ENCODE data around the gene DHRS3. TPM values are rescaled to one million over a fixed set of nuclear protein-coding genes. Genes with fewer than 3 reads are reported as not detected.

Gene DHRS3
- total RNA-seq, 1 donor from 2014 or later = 31.9 TPM

DNA sequence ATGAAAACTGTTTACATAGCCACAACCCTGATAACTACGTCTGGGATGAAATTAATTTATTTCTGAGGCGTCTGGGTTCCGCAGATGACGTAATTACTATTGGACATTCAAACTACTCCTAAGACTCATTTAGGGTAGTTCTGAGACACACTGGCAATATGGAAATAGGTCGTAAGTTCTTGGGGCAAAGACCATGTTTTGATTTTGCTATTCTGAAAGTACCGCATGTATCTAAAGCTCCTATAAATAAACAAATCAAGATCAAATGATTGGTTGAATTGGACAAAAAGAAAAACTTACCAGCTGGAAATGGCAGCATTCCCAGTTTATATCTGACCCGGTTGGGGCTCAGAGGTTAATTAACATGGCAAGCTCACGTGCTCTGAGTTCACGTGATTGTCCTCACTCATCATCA is 74.3 kb downstream of the DHRS3 start:
- no peak for DNase-seq (ENCODE audit: low spot score)
- Mint-ChIP-seq H3K36me3 (ENCODE audit: low read depth) (no peaks in the 10 kb centered on the region), H3K4me1 (ENCODE audit: low read depth) (peaks cover 39% of the 10 kb centered on the region), H3K27me3 (ENCODE audit: low read depth) (peaks cover 2% of the 10 kb centered on the region), H3K4me3 (ENCODE audit: unreplicated experiment) (no peak overlapping the region), H3K27ac (ENCODE audit: unreplicated experiment) (no peak overlapping the region), H3K9me3 (ENCODE audit: low read depth) (no peaks in the 10 kb centered on the region)
- no peak for TF ChIP-seq CTCF (IDR thresholded peaks at IDR 0.05)

- peaks cover 2% of the 10 kb centered on the region for H3K27me3 Mint-ChIP-seq (ENCODE audit: low read depth)
- H3K36me3 Mint-ChIP-seq (ENCODE audit: low read depth) = no peaks in the 10 kb centered on the region
These were observed 75.1 kb downstream of the DHRS3 start for GRCh38 chr1:12542616-12543592.

DNA sequence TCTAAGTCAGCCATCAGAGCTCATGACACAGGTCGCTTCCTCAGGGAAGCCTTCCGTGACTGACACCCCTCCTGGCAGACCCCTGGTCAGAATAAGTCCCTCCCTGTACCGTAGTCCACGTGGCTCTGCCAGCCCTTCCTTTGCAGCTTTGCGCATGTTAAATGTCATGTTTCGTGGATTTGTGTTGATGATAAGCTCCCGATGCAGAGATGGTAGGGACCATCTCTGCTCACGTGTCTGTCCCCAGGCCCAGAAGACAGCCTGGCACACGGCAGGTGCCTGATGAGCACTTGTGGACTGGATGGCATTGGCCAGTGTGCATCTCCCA is 75.9 kb downstream of the DHRS3 start:
- Mint-ChIP-seq H3K4me1 (ENCODE audit: low read depth) (peaks cover 34% of the 10 kb centered on the region), H3K4me3 (ENCODE audit: unreplicated experiment) (no peak overlapping the region)

More at GRCh38 chr1:12542616-12543592, 75.1 kb downstream of the DHRS3 start:
- H3K27ac Mint-ChIP-seq (ENCODE audit: unreplicated experiment) = no peak overlapping the region
- no peak overlapping the region for H3K4me3 Mint-ChIP-seq (ENCODE audit: unreplicated experiment)
- H3K4me1 Mint-ChIP-seq (ENCODE audit: low read depth) = peaks cover 39% of the 10 kb centered on the region
- peak; percentile 26 for DNase-seq (ENCODE audit: low spot score)
- H3K9me3 Mint-ChIP-seq (ENCODE audit: low read depth) = no peaks in the 10 kb centered on the region
- TF ChIP-seq CTCF (IDR thresholded peaks at IDR 0.05) = no peak

GRCh38 chr1:12541274-12542137 is 76.5 kb downstream of the DHRS3 start:
- no peak for TF ChIP-seq CTCF (IDR thresholded peaks at IDR 0.05)
- Mint-ChIP-seq H3K36me3 (ENCODE audit: low read depth) (peaks cover 7% of the 10 kb centered on the region), H3K4me1 (ENCODE audit: low read depth) (peaks cover 28% of the 10 kb centered on the region), H3K4me3 (ENCODE audit: unreplicated experiment) (no peak overlapping the region), H3K9me3 (ENCODE audit: low read depth) (peaks cover 4% of the 10 kb centered on the region), H3K27ac (ENCODE audit: unreplicated experiment) (no peak overlapping the region), H3K27me3 (ENCODE audit: low read depth) (no peaks in the 10 kb centered on the region)
- DNase-seq (ENCODE audit: low spot score) = peak; percentile 83

More for the DNA sequence above, 75.9 kb downstream of the DHRS3 start:
- DNase-seq (ENCODE audit: low spot score) = peak; percentile 39
- H3K9me3 Mint-ChIP-seq (ENCODE audit: low read depth) = peaks cover 2% of the 10 kb centered on the region
- H3K27ac Mint-ChIP-seq (ENCODE audit: unreplicated experiment) = peak overlapping the region; percentile 69
- no peaks in the 10 kb centered on the region for H3K27me3 Mint-ChIP-seq (ENCODE audit: low read depth)
- TF ChIP-seq CTCF (IDR thresholded peaks at IDR 0.05) = no peak
- peaks cover 6% of the 10 kb centered on the region for H3K36me3 Mint-ChIP-seq (ENCODE audit: low read depth)

All from chondrocyte (in vitro differentiated cells).